SK-N-SH (cell line): ENCODE measurements around the gene C11orf68. TPM values are rescaled to one million over a fixed set of nuclear protein-coding genes. Genes with fewer than 3 reads are reported as not detected.

Source experiments
- CTCF ChIA-PET: fragments of 300-600, 350-600 bp; formaldehyde crosslinking; extraction: SDS; loops from one replicate; lab custom pipeline; 2021; lab: Yijun Ruan, JAX
- POLR2A ChIA-PET: fragments of 350-600 bp; sonication (Branson Sonifier 250); formaldehyde crosslinking; extraction: SDS; loops from one replicate; lab custom pipeline; 2020; ENCODE audit warnings: antibody characterized with exemption, inconsistent platforms; lab: Yijun Ruan, JAX
- DNase-seq: peaks from one replicate; pipeline ENCODE4 v3.0.0; 2012
- H2AFZ ChIP-seq: fragments of 200-600 bp; sonication (generic); 2 replicates; pipeline ENCODE4 v1.8.1; 2016; ENCODE audit warnings: antibody characterized with exemption, mild to moderate bottlenecking, low read depth
- H3F3A ChIP-seq: fragments of 200-600 bp; sonication (generic); replicated peaks from 2 replicates; pipeline ENCODE3; 2016; ENCODE audit warnings: antibody characterized with exemption, mild to moderate bottlenecking; ENCODE audit not compliant: insufficient read depth
- H3K27ac ChIP-seq, 2 experiments: fragments of 200-500 bp in 1 of 2; fragments of 200-600 bp in 1 of 2; sonication (Bioruptor generic) in 1 of 2; sonication (generic), shearing (Covaris generic) in 1 of 2; 2 replicates each; pipeline versions ENCODE4 v1.5.1 to v1.6.1; 2014 to 2016; ENCODE audit warnings: low read depth in 2 of 2, inconsistent platforms in 1 of 2, low read length in 1 of 2, mild to moderate bottlenecking in 1 of 2, mixed read lengths in 1 of 2
- H3K27me3 ChIP-seq: fragments of 200-600 bp; sonication (generic), shearing (Covaris generic); 2 replicates; pipeline ENCODE4 v1.6.1; 2016; ENCODE audit warnings: mixed run types; ENCODE audit not compliant: insufficient read depth
- H3K36me3 ChIP-seq, 2 experiments: fragments of 200-500 bp in 1 of 2; fragments of 200-600 bp in 1 of 2; sonication (Bioruptor generic) in 1 of 2; sonication (generic) in 1 of 2; replicated peaks in 1 of 2; 2 replicates each; pipeline versions ENCODE3 to v1.5.1; 2014 to 2016; ENCODE audit warnings: low read length in 1 of 2, mild to moderate bottlenecking in 1 of 2; ENCODE audit not compliant: insufficient read depth in 2 of 2, control insufficient read depth in 1 of 2
- H3K4me1 ChIP-seq, 2 experiments: fragments of 200-500 bp in 1 of 2; fragments of 200-600 bp in 1 of 2; sonication (Bioruptor generic) in 1 of 2; sonication (generic), shearing (Covaris generic) in 1 of 2; 2 replicates each; pipeline versions ENCODE4 v1.5.1 to v1.6.1; 2014 to 2016; ENCODE audit warnings: low read depth in 1 of 2, low read length in 1 of 2, mixed run types in 1 of 2; ENCODE audit not compliant: insufficient read depth in 2 of 2, control insufficient read depth in 1 of 2
- H3K4me2 ChIP-seq: fragments of 200-600 bp; sonication (generic), shearing (Covaris generic); 2 replicates; pipeline ENCODE4 v1.6.1; 2017; ENCODE audit warnings: mixed run types
- H3K4me3 ChIP-seq, 2 experiments: fragments of 200-500 bp in 1 of 2; fragments of 200-600 bp in 1 of 2; sonication (Bioruptor generic) in 1 of 2; sonication (generic), shearing (Covaris generic) in 1 of 2; 2 replicates each; pipeline versions ENCODE4 v1.5.1 to v1.8.1; 2014 to 2016; ENCODE audit warnings: low read depth in 2 of 2, inconsistent platforms in 1 of 2, low read length in 1 of 2, mild to moderate bottlenecking in 1 of 2, mixed read lengths in 1 of 2, moderate library complexity in 1 of 2
- H3K79me2 ChIP-seq: fragments of 200-600 bp; sonication (generic); 2 replicates; pipeline ENCODE4 v1.8.1; 2017; ENCODE audit warnings: mild to moderate bottlenecking; ENCODE audit not compliant: insufficient read depth
- H3K9ac ChIP-seq: fragments of 200-600 bp; sonication (generic); 2 replicates; pipeline ENCODE4 v1.6.1; 2017; ENCODE audit warnings: mixed run types
- H3K9me2 ChIP-seq: fragments of 200-600 bp; sonication (generic); 2 replicates; pipeline ENCODE4 v1.6.1; 2017; ENCODE audit warnings: mixed run types
- H3K9me3 ChIP-seq: fragments of 200-600 bp; sonication (generic); 2 replicates; pipeline ENCODE4 v1.6.1; 2017; ENCODE audit warnings: mixed run types, mild to moderate bottlenecking, moderate library complexity
- H4K20me1 ChIP-seq: fragments of 200-600 bp; sonication (generic); 2 replicates; pipeline ENCODE4 v1.6.1; 2017; ENCODE audit warnings: mild to moderate bottlenecking, mixed run types; ENCODE audit not compliant: insufficient read depth
- CHD2 ChIP-seq: fragments of 150-350 bp; IDR thresholded peaks from 2 replicates; pipeline ENCODE4 v1.6.1; 2018; ENCODE audit warnings: low read length; ENCODE audit not compliant: partially characterized antibody
- ELF1 ChIP-seq: IDR thresholded peaks from 2 replicates; pipeline ENCODE4 v1.4.0; 2012
- EP300 ChIP-seq, 2 experiments: IDR thresholded peaks; 2 replicates each; pipeline versions ENCODE4 v1.4.0 to v1.6.1; 2012; ENCODE audit warnings: borderline replicate concordance in 1 of 2, low read depth in 1 of 2, low read length in 1 of 2
- EZH2phosphoT487 ChIP-seq: fragments of 200-600 bp; sonication (generic); IDR thresholded peaks from 2 replicates; pipeline ENCODE4 v1.6.1; 2017; ENCODE audit warnings: low read depth, mixed run types, mild to moderate bottlenecking, antibody characterized with exemption, moderate library complexity, borderline replicate concordance
- FOSL2 ChIP-seq: IDR thresholded peaks from 2 replicates; pipeline ENCODE4 v1.4.0; 2012; ENCODE audit warnings: low read depth, mild to moderate bottlenecking, moderate library complexity, borderline replicate concordance
- FOXJ3 ChIP-seq: sonication (generic); formaldehyde crosslinking; IDR thresholded peaks from 2 replicates; pipeline ENCODE4 v1.5.1; 2020; ENCODE audit warnings: mild to moderate bottlenecking, missing genetic modification reagents
- GABPA ChIP-seq: IDR thresholded peaks from 2 replicates; pipeline ENCODE4 v1.4.0; 2012; ENCODE audit warnings: low read depth, mild to moderate bottlenecking
- GATA2 ChIP-seq: sonication (generic); formaldehyde crosslinking; IDR thresholded peaks from 2 replicates; pipeline ENCODE4 v1.5.0; 2020; ENCODE audit warnings: mild to moderate bottlenecking, missing genetic modification reagents
- IRF3 ChIP-seq: fragments of 150-350 bp; IDR thresholded peaks from 2 replicates; pipeline ENCODE4 v1.6.1; 2016; ENCODE audit warnings: mild to moderate bottlenecking, low read depth, low read length
- MEF2A ChIP-seq: IDR thresholded peaks from 2 replicates; pipeline ENCODE4 v1.4.0; 2012; ENCODE audit warnings: low read depth, borderline replicate concordance
- MXI1 ChIP-seq: IDR thresholded peaks from 2 replicates; pipeline ENCODE4 v1.6.1; 2012; ENCODE audit warnings: mild to moderate bottlenecking, low read depth, low read length, improper control_type of control experiment
- NFIC ChIP-seq: IDR thresholded peaks from 2 replicates; pipeline ENCODE4 v1.4.0; 2012; ENCODE audit warnings: borderline replicate concordance
- NRF1 ChIP-seq: IDR thresholded peaks from 2 replicates; pipeline ENCODE4 v1.6.1; 2012; ENCODE audit warnings: low read depth, mild to moderate bottlenecking, low read length
- PBX3 ChIP-seq: IDR thresholded peaks from 2 replicates; pipeline ENCODE4; 2012
- RXRA ChIP-seq: IDR thresholded peaks from 2 replicates; pipeline ENCODE4 v1.4.0; 2012; ENCODE audit warnings: low read depth, mild to moderate bottlenecking, borderline replicate concordance
- SIN3A ChIP-seq: IDR thresholded peaks from 2 replicates; pipeline ENCODE4 v1.6.1; 2012; ENCODE audit warnings: low read depth, mild to moderate bottlenecking, low read length, moderate library complexity, borderline replicate concordance
- TAF1 ChIP-seq: IDR thresholded peaks from 2 replicates; pipeline ENCODE4 v1.6.1; 2012; ENCODE audit warnings: low read depth, mild to moderate bottlenecking, low read length, moderate library complexity, borderline replicate concordance
- TEAD4 ChIP-seq: IDR thresholded peaks from 2 replicates; pipeline ENCODE4 v1.4.0; 2012; ENCODE audit warnings: mild to moderate bottlenecking, borderline replicate concordance; ENCODE audit not compliant: insufficient read depth
- YY1 ChIP-seq: IDR thresholded peaks from 2 replicates; pipeline ENCODE4 v1.4.0; 2012; ENCODE audit warnings: low read depth, mild to moderate bottlenecking
- WGBS: methylation state at CpG from one replicate; pipeline ENCODE4 v1.1.6; 2017; ENCODE audit warnings: low lambda C conversion rate; 5-methylcytosine and 5-hydroxymethylcytosine counted together
- polyA plus RNA-seq, 3 experiments: library from polyadenylated mRNA; depleted of rRNA; stranded (reverse); fragments of >200 nt; gene quantifications; 2 replicates each; pipeline ENCODE4 v1.2.3, GENCODE V29; 2012
- TF ChIP-seq, protein P1 (sequence below): IDR thresholded peaks from 2 replicates; pipeline ENCODE4 v1.4.0; 2012; ENCODE audit warnings: low read depth, borderline replicate concordance

The C11orf68 gene
- polyA plus RNA-seq, 1 of the 3 experiments (the other 2 are of a cell fraction) = 65.3 TPM

DNA sequence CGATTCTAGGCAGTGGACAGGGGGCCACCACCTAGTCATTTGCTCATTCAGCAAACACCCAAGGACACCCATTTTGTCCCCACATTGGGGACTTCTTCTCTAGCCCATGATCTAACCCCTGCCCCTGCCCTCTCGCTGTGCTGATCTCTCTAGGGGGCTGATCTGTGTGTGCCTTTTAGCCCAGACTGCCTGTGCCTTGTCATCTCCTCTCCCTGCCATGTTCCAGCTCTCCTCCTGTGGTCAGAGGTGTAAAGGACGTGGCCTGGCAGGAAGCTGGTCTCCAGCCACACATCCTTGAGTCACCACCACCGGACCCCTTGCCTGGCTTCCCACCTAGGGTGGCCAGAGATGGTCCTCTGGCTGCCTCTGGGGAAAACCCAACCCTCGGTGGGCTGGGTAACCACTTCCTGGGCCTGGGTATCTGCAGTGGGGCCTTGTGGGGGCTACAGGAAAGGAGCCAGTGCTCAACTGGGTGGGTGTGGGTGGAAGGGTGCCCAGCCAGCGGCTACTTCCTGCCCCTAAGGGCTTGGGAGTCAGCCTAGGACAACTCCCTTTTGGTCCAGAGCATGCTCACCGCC is 37.9 kb downstream of the C11orf68 start:
- peaks cover 18 to 35% of the 10 kb centered on the region in 2 experiments for H3K36me3 ChIP-seq
- H3K9me3 ChIP-seq = no peaks in the 10 kb centered on the region
- peaks cover 7% of the 10 kb centered on the region for H3F3A ChIP-seq
- H4K20me1 ChIP-seq = no peaks in the 10 kb centered on the region
- H3K4me3 ChIP-seq = no peak overlapping the region
- no peak for TF ChIP-seq ELF1
- no peak for TF ChIP-seq YY1
- no peak for TF ChIP-seq NRF1
- no peak for TF ChIP-seq RXRA
- no peak for TF ChIP-seq EP300 (IDR thresholded peaks at IDR 0.05; ENCODE audit: borderline replicate concordance in 1 of 2, low read depth in 1 of 2, low read length in 1 of 2)
- no peak for TF ChIP-seq SIN3A
- TF ChIP-seq, protein P1, sequence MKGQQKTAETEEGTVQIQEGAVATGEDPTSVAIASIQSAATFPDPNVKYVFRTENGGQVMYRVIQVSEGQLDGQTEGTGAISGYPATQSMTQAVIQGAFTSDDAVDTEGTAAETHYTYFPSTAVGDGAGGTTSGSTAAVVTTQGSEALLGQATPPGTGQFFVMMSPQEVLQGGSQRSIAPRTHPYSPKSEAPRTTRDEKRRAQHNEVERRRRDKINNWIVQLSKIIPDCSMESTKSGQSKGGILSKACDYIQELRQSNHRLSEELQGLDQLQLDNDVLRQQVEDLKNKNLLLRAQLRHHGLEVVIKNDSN = no peak
- no peak for TF ChIP-seq FOSL2
- TF ChIP-seq PBX3 = no peak
- no peak for TF ChIP-seq GABPA
- TF ChIP-seq NFIC = no peak
- no peak for TF ChIP-seq CHD2
- no peak for TF ChIP-seq GATA2 (CRISPR knock-in tag)
- no peak for TF ChIP-seq MEF2A
- TF ChIP-seq FOXJ3 (CRISPR knock-in tag) = no peak
- no peak for TF ChIP-seq MXI1
- TF ChIP-seq TEAD4 = no peak
- no peak for TF ChIP-seq IRF3
- TF ChIP-seq TAF1 = no peak
- no peak for TF ChIP-seq EZH2phosphoT487
- TF ChIP-seq, all 33 proteins: peak for 0
- Histone ChIP-seq H3K79me2 (peaks cover 18% of the 10 kb centered on the region; the same call in 1 of the 2 replicates), H3K27ac (no peak overlapping the region), H2AFZ (no peak overlapping the region), H3K27me3 (no peaks in the 10 kb centered on the region), H3K9ac (no peak overlapping the region), H3K9me2 (no peaks in the 10 kb centered on the region), H3K4me1 (peaks cover 0 to 8% of the 10 kb centered on the region in 2 experiments; a peak in 1 of 4 replicates), H3K4me2 (no peak overlapping the region)
- no peak for DNase-seq
- WGBS = 100% methylated on average over 2 of the region's 7 CpGs
- POLR2A ChIA-PET = interaction anchor here (1.3 kb wide), 1 partner anchor 9 kb away, joined by 3 read pairs; no protein-coding TSS in a partner anchor
- CTCF ChIA-PET = interaction anchor here (1.5 to 15.2 kb wide), 3 partner anchors 9 to 107 kb away, joined by 4 to 374 read pairs (median 261); partner anchors contain the start of genes CCDC85B, CFL1, EFEMP2 and MUS81
